T-helper 1 cell treated with Interleukin-12 subunit alpha and Interleukin-12 subunit beta and Interleukin-4 antibody, amounts not matched to agents 30 ng/mL and 1 ng/mL, for 36 hours (primary cell): ENCODE measurements around the gene PRSS1. TPM values are rescaled to one million over a fixed set of nuclear protein-coding genes. Genes with fewer than 3 reads are reported as not detected.
"Not testable (repeated sequence)": the region's sequence is repeated elsewhere in the genome, so short reads cannot be mapped to it uniquely, and the experiment has no call there.

Experiments used
- intact Hi-C: fragments of 100-400 bp; cut with micrococcal nuclease; formaldehyde crosslinking; loops from one replicate; pipeline ENCODE4 v1.15.1; 2024
- total RNA-seq: library from RNA; stranded (reverse); gene quantifications from 2 replicates; pipeline ENCODE4 v1.2.3, GENCODE V29; 2022

The PRSS1 gene
- total RNA-seq, 1 donor from 2014 or later, result not detected

DNA sequence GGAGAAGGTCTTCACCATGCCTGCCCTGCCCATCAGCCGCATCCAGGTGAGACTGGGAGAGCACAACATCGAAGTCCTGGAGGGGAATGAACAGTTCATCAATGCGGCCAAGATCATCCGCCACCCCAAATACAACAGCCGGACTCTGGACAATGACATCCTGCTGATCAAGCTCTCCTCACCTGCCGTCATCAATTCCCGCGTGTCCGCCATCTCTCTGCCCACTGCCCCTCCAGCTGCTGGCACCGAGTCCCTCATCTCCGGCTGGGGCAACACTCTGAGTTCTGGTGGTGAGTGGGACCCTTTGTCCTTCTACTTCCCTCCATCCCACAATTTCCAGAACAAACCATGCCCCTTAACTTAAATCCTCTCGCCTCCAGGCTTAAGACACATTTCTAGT, 24.0 kb downstream of the PRSS1 start:
- intact Hi-C loops, result no loop called here

DNA sequence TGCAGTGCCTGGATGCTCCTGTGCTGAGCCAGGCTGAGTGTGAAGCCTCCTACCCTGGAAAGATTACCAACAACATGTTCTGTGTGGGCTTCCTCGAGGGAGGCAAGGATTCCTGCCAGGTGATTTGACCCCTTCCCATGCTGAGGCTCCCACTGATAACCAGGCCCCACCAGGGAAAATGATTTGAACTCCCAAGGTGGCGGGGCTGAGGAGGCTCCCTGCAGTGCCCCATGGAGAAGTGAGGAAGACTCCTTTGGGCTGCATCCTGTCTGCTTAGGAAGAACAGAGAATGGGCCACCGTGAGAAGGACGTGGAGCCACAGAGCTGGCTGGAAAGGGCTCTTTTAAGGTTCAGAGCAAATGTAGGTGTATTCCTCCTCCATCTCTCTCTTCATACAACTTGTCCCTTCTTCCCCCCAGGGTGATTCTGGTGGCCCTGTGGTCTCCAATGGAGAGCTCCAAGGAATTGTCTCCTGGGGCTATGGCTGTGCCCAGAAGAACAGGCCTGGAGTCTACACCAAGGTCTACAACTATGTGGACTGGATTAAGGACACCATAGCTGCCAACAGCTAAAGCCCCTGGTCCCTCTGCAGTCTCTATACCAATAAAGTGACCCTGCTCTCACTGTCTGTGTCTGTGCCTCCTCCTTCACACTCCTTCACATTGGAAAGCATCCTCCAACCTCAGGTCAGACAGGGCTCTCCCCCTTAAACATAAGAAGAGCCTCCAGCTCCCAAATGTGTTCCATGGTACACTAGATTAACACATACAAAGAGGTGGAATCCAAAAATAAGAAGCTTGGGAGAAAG, 24.9 kb downstream of the PRSS1 start:
- intact Hi-C loops, result no loop called here

DNA sequence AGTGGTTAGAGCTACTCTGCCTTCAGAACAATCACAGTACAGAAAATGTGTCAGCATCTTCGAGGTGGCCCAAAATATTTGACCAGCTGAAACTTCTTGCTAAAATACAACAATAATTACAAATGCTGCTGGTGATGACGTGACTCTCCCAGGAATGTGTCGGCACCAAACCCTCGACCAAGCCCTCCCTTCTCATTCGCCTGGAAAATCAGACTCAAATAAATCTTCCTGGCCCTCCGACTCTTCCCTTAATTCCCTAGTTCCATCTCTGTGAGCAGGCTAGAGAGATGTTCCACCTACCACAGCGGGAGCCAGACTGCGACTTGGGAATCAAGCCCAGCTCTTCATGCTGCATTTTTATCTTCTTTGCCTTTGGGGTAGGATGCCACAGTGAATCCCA, 25.6 kb downstream of the PRSS1 start:
- intact Hi-C loops, result no loop called here

DNA sequence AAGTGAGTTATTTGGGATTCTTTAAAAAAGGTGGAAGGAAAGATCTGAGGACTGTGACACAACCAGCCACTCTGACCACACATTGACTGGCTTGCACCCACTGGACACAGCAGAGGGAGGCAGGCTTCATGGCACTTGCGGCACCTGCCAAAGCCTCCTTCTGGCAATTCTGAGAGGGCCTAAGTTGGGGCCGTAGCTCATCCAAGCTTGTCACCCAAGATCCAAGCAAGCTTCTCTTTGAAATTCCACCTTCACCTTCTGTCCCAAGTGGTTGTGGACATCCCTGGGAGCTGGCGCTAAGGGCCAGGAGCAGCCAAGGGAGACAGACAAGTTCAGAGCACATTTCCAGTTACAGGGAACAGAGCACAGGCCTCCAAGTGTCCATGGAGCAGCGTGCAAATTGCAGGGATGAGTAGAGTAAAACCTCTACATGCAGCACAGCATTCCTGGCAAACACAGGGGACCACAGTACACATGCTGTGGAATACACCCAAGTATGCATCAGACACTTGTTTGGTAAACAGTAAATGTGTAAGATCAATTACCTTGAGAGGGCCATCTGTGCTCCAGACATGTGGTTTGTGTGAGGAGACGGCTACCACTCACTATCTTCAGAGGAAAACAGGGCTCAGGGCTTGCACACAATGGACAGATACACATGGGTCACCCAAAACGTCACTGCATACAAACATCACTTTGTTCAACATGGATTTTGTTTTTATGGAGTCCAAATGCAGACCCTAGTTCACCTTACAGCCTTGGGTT, 26.3 kb downstream of the PRSS1 start:
- intact Hi-C loops, result not testable (repeated sequence)

DNA sequence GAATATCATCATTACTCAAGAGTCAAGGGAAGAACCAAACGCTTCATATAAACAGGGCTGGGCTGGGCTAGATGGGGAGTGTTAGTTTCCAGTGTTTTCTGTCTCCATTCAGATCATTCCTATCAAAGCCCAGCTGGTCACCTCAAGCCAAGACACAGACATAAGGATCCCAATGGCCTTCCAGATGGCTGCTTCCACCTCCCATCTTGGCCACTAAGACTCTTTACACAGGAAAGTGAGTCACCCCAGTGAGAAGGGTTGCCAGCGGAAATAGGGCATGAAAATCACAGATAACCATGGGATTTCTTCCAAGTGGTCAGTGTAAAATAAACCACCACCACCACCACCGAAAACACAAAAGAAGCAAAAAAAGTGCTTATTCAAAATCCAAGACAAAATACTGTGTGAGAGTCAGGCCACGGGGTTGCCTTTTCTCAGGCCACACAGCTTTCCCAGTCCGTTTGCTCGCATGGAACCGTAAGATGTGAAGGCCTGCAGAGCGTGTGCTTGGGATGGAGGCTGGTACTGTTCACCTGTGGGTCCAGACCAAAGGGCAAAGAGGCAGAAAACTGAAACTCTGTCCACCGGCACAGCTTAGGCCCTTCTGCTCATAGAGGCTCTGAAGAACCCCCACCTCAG, 27.1 kb downstream of the PRSS1 start:
- intact Hi-C loops, result no loop called here

DNA sequence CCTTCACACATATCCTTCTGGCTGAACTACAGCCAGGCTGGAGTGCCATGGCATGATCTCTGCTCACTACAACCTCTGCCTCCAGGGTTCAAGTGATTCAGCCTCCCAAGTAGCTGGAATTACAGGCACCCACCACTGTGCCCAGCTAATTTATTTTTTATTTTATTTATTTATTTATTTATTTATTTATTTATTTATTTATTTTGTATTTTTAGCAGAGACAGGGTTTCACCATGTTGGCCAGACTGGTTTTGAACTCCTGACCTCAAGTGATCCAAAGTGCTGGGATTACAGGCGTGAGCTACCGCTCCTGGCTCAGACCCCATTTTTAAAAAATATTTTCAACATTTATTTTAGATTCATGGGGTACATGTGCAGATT, 27.6 kb downstream of the PRSS1 start:
- intact Hi-C loops, result not testable (repeated sequence)

DNA sequence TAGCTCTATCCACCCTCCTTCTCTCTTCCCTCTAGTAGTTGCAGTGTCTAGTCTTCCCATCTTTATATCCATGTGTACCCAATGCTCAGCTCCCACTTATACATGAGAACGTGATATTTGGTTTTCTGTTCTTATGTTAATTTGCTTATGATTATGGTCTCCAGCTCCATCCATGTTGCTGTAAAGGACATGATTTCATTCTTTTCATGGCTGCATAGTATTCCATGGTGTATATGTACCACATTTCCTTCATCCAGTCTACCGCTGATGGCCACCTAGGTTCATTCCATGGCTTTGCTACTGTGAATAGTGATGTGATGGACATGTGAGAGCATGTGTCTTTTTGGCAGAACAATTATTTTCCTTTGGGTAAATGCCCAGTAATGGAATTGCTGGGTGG, 28.0 kb downstream of the PRSS1 start:
- intact Hi-C loops, result no loop called here

DNA sequence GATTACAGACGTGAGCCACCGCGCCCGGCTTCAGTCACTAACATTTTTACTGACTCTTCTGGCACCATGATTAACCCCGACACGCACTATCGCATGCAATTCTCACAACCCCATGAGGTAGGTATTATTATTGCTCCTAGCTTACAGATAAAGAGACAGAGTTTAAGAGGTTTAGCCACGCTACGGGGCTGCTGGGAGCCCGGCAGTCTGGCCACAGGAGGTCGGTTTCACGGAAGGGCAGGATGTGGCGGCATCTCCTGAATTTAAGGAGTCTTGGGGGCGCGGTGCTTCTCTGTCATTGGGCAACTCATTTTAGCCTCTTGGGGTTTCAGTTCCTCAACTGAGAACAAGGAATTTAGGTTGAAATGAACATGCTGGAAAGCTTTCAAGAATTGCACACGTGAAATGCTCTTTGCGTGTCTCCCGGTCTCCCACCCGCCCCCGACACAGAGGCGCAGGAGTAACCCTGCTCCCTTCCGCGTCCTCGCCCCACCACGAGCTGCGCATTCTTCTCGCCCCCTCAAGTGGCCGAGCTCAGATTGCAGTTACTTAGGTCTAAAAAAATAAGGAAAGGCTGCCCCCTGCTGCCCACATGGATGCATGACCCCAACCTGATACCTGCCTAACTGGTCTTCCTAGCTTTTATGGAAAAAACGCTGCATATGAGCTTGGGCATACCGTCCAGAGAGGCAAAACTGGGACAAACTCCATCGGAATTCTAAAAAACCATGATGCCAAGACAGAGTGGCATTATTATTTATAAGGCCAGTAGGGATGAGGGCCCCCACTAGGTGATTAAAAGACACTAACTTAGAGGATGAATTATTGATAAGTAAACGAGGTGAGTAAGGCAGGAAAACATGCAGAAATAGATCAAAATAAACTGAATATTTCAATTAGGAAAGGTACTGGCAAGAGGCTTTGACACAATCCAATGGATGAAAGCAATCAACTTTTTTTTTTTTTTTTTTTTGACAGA, 33.9 kb downstream of the PRSS1 start:
- intact Hi-C loops, result loop anchor here (1.0 kb wide), 8 partner anchors 70 to 248 kb away; no protein-coding TSS in a partner anchor

DNA sequence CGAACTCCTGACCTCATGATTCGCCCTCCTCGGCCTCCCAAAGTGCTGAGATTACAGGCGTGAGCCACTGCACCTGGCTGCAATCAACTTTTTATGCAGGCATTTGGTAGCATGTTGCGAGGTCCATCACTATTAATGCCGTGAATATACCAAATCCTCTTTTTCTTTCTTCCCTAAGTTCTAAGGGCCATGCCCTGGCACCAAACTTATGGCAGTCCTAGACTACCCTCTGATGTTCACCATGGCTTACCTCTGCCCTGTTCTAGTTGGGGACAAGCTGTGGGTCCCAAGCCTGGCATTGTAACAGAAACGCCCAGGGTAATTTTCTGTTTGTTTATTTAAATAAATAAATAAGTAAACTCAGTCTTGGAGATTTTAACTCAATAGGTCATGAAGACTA, 34.8 kb downstream of the PRSS1 start:
- intact Hi-C loops, result no loop called here

DNA sequence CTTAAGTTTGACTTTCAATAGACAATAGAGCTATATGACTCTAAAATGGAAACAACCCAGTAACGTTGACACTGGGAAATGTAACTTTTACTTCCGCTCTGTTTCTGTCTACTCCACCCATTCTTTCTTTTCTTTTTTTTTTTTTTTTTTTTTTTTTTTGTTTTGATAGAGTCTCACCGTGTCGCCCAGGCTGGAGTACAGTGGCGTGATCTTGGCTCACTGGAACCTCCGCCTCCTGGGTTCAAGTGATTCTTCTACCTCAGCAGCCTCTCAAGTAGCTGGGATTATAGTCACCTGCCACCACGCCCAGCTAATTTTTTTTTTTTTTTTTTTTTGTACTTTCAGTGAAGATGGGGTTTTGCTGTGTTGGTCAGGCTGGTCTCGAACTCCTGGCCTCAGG, 35.4 kb downstream of the PRSS1 start:
- intact Hi-C loops, result loop anchor here (1.0 kb wide), 2 partner anchors 14 to 25 kb away; no protein-coding TSS in a partner anchor

DNA sequence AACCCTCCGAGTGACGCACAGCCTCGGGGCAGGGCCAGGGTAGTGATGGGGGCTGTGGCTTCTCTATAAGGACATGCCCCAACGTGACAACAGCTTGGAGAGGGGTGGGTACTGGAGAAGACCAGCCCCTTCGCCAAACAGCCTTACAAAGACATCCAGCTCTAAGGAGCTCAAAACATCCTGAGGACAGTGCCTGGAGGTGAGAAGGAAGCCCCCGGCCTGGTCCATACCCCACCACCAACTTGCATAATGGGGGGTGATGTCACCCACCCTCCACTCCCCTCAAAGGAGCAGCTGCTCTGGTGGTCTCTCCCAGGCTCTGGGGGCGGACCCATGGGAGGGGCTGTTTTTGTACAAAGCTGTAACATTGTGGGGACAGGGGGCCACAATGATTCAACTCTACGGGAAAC, 36.6 kb downstream of the PRSS1 start:
- intact Hi-C loops, result loop anchor here (1.0 kb wide), 2 partner anchors 12 to 23 kb away; no protein-coding TSS in a partner anchor

DNA sequence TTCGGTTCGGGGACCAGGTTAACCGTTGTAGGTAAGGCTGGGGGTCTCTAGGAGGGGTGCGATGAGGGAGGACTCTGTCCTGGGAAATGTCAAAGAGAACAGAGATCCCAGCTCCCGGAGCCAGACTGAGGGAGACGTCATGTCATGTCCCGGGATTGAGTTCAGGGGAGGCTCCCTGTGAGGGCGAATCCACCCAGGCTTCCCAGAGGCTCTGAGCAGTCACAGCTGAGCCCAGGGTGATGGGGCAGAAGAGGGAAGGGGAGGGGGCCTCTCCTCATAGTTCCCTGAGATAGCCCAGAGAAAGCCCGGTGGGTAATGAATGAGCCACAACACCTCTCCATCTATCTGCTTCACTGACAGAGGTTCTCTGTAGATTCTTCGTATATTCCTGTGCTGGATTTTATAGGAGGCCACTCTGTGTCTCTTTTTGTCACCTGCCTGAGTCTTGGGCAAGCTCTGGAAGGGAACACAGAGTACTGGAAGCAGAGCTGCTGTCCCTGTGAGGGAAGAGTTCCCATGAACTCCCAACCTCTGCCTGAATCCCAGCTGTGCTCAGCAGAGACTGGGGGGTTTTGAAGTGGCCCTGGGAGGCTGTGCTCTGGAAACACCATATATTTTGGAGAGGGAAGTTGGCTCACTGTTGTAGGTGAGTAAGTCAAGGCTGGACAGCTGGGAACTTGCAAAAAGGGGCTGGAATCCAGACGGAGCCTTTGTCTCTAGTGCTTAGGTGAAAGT, 37.9 kb downstream of the PRSS1 start:
- intact Hi-C loops, result no loop called here

DNA sequence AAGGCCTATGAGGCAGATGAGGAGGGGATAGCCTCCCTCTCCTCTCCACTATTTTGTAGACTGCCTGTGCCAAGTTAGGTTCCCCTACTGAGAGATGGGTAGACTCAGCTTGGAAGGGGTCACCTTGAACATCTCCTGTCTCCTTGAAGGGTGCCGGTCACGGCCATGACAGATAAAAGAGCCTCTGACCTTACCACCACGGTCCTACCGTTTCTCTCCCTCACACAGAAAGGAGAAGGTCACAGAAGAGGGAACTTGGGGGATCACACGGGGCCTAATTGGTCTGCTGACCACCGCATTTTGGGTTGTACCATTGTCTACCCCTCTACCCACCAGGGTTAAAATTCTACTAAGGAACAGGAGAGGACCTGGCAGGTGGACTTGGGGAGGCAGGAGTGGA, 38.5 kb downstream of the PRSS1 start:
- intact Hi-C loops, result no loop called here

DNA sequence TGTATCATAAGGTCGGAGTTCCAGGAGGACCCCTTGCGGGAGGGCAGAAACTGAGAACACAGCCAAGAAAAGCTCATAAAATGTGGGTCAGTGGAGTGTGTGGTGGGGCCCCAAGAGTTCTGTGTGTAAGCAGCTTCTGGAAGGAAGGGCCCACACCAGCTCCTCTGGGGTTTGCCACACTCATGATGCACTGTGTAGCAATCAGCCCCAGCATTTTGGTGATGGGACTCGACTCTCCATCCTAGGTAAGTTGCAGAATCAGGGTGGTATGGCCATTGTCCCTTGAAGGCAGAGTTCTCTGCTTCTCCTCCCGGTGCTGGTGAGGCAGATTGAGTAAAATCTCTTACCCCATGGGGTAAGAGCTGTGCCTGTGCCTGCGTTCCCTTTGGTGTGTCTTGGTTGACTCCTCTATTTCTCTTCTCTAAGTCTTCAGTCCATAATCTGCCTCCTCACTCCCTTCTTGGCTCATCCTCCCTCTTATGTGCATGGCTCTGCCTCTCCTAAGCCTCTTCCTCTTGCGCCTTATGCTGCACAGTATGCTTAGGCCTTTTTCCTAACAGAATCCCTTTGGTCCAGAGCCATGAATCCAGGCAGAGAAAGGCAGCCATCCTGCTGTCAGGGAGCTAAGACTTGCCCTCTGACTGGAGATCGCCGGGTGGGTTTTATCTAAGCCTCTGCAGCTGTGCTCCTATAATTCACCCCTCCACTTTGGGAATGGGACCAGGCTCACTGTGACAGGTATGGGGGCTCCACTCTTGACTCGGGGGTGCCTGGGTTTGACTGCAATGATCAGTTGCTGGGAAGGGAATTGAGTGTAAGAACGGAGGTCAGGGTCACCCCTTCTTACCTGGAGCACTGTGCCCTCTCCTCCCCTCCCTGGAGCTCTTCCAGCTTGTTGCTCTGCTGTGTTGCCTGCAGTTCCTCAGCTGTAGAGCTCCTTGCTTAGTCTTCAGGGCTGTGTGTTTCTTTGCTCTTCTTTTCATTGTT, 39.3 kb downstream of the PRSS1 start:
- intact Hi-C loops, result no loop called here

DNA sequence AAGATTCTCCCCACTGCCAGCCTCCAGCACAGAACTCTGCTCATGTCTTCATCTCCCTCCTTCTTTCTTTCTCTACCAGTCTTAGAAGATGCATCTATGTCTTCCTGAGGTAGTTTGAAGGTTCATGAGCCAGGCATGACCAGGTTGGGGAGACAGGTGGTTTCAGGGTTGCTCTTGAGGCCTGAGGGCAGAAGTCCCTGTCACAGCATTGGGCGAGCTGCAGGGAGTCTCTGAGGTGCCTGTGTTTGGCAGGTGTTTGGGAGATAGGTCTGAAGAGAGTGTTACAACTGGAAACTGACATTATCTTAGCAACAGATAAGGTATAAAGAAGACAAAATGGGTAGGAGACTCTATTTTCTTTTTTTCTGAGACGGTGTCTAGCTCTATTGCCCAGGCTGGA, 40.2 kb downstream of the PRSS1 start:
- intact Hi-C loops, result no loop called here

DNA sequence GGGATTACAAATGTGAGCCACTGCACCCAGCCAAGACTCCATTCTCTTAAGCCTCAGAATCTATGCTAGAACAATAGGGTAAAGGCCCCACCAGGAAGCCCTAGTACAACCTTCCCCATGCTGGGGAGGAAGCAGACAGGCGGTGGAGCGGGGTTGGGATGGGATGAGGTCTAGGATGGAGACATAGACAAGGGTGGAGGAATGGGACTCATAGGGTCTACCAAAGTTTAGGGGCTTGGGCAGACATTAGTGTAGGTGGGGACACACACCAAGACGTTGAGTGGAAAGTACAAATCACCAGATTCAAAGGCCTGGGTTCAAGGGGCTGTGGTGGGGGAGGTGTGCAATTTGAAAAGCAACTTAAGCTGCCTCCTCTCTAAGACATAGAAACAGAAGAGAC, 40.8 kb downstream of the PRSS1 start:
- intact Hi-C loops, result no loop called here

DNA sequence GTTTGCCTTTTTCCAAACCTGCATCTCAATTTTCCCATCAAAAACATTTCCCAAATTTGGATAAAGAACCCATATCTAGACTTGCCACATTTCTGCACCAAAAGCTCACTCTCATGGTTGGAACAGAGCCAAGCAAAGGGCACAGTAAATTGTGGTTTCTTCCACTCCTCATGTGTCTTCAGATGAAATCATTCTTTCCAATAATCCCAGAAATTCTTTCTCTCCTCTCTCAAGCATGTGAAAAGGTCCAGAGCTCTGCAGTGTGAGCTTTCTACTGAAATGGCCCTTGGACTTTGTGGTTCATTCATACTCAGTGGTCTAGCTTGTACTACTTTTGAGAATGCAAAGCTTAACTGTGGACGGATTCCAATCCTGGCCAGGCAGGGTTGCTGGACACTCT, 41.3 kb downstream of the PRSS1 start:
- intact Hi-C loops, result no loop called here

DNA sequence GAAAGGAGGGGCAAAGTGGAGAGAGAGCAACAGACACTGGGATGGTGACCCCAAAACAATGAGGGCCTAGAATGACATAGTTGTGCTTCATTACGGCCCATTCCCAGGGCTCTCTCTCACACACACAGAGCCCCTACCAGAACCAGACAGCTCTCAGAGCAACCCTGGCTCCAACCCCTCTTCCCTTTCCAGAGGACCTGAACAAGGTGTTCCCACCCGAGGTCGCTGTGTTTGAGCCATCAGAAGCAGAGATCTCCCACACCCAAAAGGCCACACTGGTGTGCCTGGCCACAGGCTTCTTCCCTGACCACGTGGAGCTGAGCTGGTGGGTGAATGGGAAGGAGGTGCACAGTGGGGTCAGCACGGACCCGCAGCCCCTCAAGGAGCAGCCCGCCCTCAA, 42.2 kb downstream of the PRSS1 start:
- intact Hi-C loops, result no loop called here

DNA sequence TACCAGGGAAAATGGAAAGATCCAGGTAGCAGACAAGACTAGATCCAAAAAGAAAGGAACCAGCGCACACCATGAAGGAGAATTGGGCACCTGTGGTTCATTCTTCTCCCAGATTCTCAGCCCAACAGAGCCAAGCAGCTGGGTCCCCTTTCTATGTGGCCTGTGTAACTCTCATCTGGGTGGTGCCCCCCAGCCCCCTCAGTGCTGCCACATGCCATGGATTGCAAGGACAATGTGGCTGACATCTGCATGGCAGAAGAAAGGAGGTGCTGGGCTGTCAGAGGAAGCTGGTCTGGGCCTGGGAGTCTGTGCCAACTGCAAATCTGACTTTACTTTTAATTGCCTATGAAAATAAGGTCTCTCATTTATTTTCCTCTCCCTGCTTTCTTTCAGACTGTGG, 42.9 kb downstream of the PRSS1 start:
- intact Hi-C loops, result no loop called here
